T-cell (primary cell): ENCODE data around the gene OTX1. TPM values are rescaled to one million over a fixed set of nuclear protein-coding genes. Genes with fewer than 3 reads are reported as not detected.
A peak's percentile ranks its signal among the peaks of the same experiment; 100 is the strongest.

Source experiments
- ATAC-seq, 4 experiments: fragments of 200-7000 bp in 3 of 4; fragments of 150-1000 bp in 1 of 4; cut with Tn5 transposase; replicated peaks in 1 of 4; 1 replicate in 3 of 4; 2 replicates in 1 of 4; pipeline ENCODE4 v1.10.0; 2021; ENCODE audit warnings: moderate library complexity in 3 of 4, mild to moderate bottlenecking in 2 of 4, moderate number of reproducible peaks in 1 of 4
- CTCF ChIA-PET, 2 donors: fragments of 300-600 bp; sonication (Branson Sonifier 250); formaldehyde crosslinking; loops; one replicate each; lab custom pipeline; 2022; ENCODE audit warnings: antibody characterized with exemption in 2 of 2; lab: Charles Lee
- POLR2A ChIA-PET, 2 donors: fragments of 300-600 bp; sonication (Branson Sonifier 250); formaldehyde crosslinking; loops; one replicate each; lab custom pipeline; 2022; ENCODE audit warnings: antibody characterized with exemption in 2 of 2; lab: Charles Lee
- DNase-seq, 35 experiments: peaks; one replicate each; pipeline versions ENCODE4 v3.0.0 to v3.0.0-alpha.2; 2013 to 2023
- H3K27ac ChIP-seq: one replicate; pipeline ENCODE4 v1.5.1; 2013; ENCODE audit warnings: low read length
- H3K27me3 ChIP-seq, 2 experiments: replicated peaks in 1 of 2; 1 replicate in 1 of 2; 2 replicates in 1 of 2; pipeline versions ENCODE4 v1.6.1 to v1.7.0; 2013; ENCODE audit warnings: low read length in 1 of 2, mixed read lengths in 1 of 2; ENCODE audit not compliant: control insufficient read depth in 2 of 2, insufficient read depth in 2 of 2; ENCODE audit errors: extremely low read depth in 1 of 2
- H3K36me3 ChIP-seq, 2 donors: 1 replicate in 1 of 2; 2 replicates in 1 of 2; pipeline versions ENCODE4 v1.6.1 to v1.7.0; 2013; ENCODE audit warnings: low read length in 1 of 2; ENCODE audit not compliant: control insufficient read depth in 2 of 2, insufficient read depth in 1 of 2; ENCODE audit errors: extremely low read depth in 1 of 2
- H3K4me1 ChIP-seq, 2 experiments: 1 replicate in 1 of 2; 2 replicates in 1 of 2; pipeline versions ENCODE4 v1.6.1 to v1.7.0; 2013; ENCODE audit warnings: low read length in 2 of 2, mixed read lengths in 1 of 2; ENCODE audit not compliant: insufficient read depth in 2 of 2, control insufficient read depth in 1 of 2; ENCODE audit errors: extremely low read depth in 1 of 2
- H3K4me3 ChIP-seq, 2 donors: 1 replicate in 1 of 2; 2 replicates in 1 of 2; pipeline versions ENCODE4 v1.5.1 to v1.7.0; 2013; ENCODE audit warnings: mild to moderate bottlenecking in 2 of 2, low read length in 1 of 2, moderate library complexity in 1 of 2; ENCODE audit not compliant: control insufficient read depth in 1 of 2; ENCODE audit errors: extremely low read depth in 1 of 2
- H3K9me3 ChIP-seq: 2 replicates; pipeline ENCODE4 v1.7.0; 2013
- H3K27ac Mint-ChIP-seq, 2 donors: one replicate each; pipeline ENCODE4 v1.8.0; 2020 to 2021; ENCODE audit warnings: mild to moderate bottlenecking in 2 of 2, mixed read lengths in 2 of 2
- H3K27me3 Mint-ChIP-seq, 2 donors: one replicate each; pipeline ENCODE4 v1.8.0; 2021 to 2022; ENCODE audit warnings: mixed read lengths in 2 of 2
- H3K36me3 Mint-ChIP-seq: one replicate; pipeline ENCODE4 v1.8.0; 2021; ENCODE audit warnings: mixed read lengths
- H3K4me1 Mint-ChIP-seq, 3 donors: one replicate each; pipeline ENCODE4 v1.8.0; 2020 to 2022; ENCODE audit warnings: mixed read lengths in 3 of 3, mild to moderate bottlenecking in 1 of 3
- H3K4me3 Mint-ChIP-seq, 3 donors: one replicate each; pipeline ENCODE4 v1.8.0; 2020 to 2022; ENCODE audit warnings: mild to moderate bottlenecking in 3 of 3, mixed read lengths in 3 of 3, moderate library complexity in 3 of 3
- H3K9me3 Mint-ChIP-seq, 3 donors: one replicate each; pipeline ENCODE4 v1.8.0; 2020 to 2022; ENCODE audit warnings: mixed read lengths in 3 of 3
- WGBS: methylation state at CpG from one replicate; pipeline ENCODE4 v1.1.5; 2013; ENCODE audit warnings: missing lambda C conversion rate; ENCODE audit not compliant: insufficient coverage; 5-methylcytosine and 5-hydroxymethylcytosine counted together
- total RNA-seq, 35 experiments: library from RNA in 6 of 35; stranded (reverse) in 6 of 35; fragments of 120-200 nt in 1 of 35; gene quantifications; one replicate each; pipeline versions ENCODE4 v1.2.1 to v1.2.4 and lab custom pipeline; 2013 to 2026

Gene OTX1
- total RNA-seq, 5 donors from 2014 or later (not counting 1 experiment from before 2014, with no cell fraction given): not detected

DNA sequence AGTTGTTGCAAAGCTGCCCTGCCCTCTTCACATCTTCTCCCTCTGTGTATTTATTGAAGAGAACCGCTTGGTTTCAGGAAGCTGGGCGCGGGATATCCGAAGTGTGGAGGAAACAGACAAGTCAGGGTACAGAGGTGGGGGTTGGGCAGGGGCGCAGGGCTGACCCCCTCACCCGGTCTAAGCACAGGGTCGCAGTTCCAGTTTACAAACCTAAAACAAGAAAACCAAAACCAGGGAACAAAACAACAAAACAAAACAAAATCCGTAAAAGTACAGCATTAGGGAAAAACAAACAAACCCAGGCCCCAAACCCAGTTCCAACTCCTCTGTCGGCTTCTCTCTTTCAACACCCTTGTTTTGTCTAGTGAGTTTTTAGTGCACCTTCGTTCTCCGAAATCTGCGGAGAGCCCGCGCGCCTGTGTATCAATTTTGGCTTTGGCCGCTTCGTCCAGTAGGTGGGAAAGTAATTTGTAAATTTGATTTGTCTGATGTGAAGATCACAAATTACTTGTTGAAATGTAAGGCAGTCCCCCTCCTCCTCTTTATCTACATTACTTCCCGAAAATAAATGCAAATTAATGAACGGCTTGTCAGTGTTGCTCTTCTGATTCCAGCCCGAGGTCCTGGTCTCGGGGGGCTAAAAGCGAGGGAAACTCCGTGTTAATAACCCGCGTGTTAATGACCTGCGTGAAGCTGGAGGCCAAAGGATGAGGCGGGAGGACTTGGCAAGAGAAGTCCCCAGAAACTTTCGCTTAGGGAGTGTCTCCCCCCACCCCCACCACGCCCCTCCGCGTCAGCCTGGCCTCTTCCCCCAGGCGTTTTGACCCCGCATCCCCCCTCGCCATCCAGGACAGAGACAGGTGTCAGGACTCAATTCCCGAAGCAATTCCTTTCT is 6.9 kb downstream of the OTX1 start:
- peak overlapping the region; percentile 17 to 31 for H3K27ac Mint-ChIP-seq
- 11% methylated on average over 10 of the region's 35 CpGs for WGBS
- peaks cover 37 to 71% of the 10 kb centered on the region in 2 experiments for H3K27me3 ChIP-seq
- H3K9me3 Mint-ChIP-seq: no peaks in the 10 kb centered on the region
- H3K36me3 ChIP-seq: no peaks in the 10 kb centered on the region
- H3K4me1 ChIP-seq: peaks cover 18 to 59% of the 10 kb centered on the region in 2 experiments
- peaks cover 63 to 65% (median 63%) of the 10 kb centered on the region in 3 donors for H3K4me1 Mint-ChIP-seq
- ATAC-seq (no peak), DNase-seq (no peak)
- H3K4me3 ChIP-seq: peak overlapping the region in 1 of 2 donors; percentile 23
- H3K4me3 Mint-ChIP-seq: peak overlapping the region in 1 of 3 donors; percentile 84
- H3K36me3 Mint-ChIP-seq: no peaks in the 10 kb centered on the region
- H3K27me3 Mint-ChIP-seq: peaks cover 68 to 82% of the 10 kb centered on the region in 2 donors
- no peak overlapping the region for H3K27ac ChIP-seq
- CTCF ChIA-PET: no interaction called here
- no peaks in the 10 kb centered on the region for H3K9me3 ChIP-seq
- POLR2A ChIA-PET: no interaction called here

DNA sequence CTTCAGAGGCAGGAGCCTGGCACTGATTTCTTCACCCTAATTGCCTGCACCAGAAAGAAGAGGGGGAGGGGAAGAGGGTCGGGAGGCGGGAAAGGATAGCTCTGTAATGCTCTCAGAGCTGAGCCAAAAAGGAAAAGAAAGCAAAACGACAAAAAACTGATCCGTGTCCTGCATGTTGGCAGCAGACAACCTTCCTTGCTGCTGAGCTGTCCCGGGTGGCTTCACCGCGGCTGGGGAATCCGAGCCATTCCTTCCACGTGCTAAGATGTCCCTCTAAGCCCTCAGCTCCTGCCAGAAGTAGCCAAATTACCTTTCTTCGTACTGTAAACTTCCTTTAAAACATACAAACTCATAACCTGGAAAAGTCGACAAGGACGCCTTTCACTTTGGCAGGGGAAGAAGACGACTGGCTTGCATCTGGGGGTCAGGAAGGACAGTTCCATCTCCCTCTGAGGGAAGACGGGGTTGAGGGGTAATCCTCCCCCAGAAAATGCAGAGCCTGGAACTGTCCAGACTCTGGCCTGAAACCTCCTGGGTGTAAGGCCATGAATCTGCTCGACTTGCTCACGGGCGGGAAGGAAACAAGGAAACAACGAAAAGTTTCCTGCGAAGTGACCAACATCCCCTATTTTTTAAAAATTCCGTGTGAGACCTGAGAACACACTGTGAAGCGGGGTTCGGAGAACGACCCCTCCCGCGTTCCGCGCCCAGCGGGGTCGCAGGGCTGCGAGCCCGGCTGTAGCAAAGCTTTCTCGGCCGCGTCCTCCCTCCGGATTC is 7.7 kb downstream of the OTX1 start:
- peaks cover 18 to 56% of the 10 kb centered on the region in 2 experiments for H3K4me1 ChIP-seq
- Mint-ChIP-seq H3K4me3 (peak overlapping the region; percentile 1 to 84 (median 35)), H3K27me3 (peaks cover 70 to 79% of the 10 kb centered on the region in 2 donors), H3K36me3 (no peaks in the 10 kb centered on the region), H3K4me1 (peaks cover 56 to 57% (median 56%) of the 10 kb centered on the region in 3 donors), H3K27ac (no peak overlapping the region), H3K9me3 (no peaks in the 10 kb centered on the region)
- no peaks in the 10 kb centered on the region for H3K36me3 ChIP-seq
- 7% methylated on average over 31 of the region's 35 CpGs for WGBS
- ChIA-PET POLR2A (interaction anchor here in 1 of 2 donors (0.6 kb wide), 1 partner anchor 9 kb away, joined by 3 read pairs; no protein-coding TSS in a partner anchor), CTCF (no interaction called here)
- H3K27ac ChIP-seq: no peak overlapping the region
- peaks cover 38 to 62% of the 10 kb centered on the region in 2 experiments for H3K27me3 ChIP-seq
- no peaks in the 10 kb centered on the region for H3K9me3 ChIP-seq
- peak overlapping the region in 1 of 2 donors; percentile 58 for H3K4me3 ChIP-seq
- no peak for ATAC-seq
- DNase-seq: no peak

DNA sequence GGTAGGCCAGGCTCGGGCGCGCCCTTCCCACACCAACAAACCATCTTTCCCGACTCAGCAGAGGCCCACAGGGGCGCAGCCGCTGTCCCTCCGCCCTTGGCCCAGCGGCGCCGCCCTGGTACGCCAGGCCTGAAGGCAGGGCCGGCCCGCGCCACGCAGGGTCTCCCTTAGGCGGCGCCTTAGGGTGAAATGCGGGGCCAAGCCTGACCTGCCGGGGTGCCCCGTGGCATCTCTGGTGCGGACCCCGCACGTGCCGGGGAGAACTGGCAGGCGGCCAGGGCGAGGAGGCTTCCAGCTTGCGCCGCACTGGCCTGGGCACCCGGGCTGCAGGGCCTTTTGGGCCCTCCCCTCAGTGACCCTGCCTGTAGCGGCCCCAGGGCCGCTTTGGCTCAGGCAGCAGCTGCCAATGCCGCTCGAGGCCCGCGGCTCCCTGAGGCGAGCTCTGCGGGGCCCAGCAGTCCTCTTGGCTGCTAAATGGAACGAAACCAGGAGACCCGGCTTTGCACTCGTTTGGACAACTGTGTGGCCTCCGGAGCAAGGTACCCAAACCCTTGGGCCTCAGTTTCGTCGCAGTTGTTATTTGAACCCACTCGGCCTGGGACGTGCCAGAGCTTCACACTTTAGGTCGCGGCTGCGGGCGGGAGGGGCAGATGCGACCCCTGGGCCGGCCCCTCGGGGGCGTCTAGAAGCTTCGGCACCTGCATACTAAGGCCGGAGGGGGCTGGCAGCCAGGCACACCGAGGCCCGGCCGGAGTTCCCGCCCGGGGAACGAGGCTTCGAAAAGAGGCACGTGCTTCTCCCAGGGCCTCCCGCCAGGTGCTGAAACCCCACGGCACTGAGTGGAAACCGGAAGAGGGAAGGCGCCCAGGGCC is 8.5 kb downstream of the OTX1 start:
- Histone ChIP-seq H3K4me3 (peak overlapping the region in 1 of 2 donors; percentile 58), H3K4me1 (peaks cover 18 to 48% of the 10 kb centered on the region in 2 experiments), H3K36me3 (no peaks in the 10 kb centered on the region), H3K27ac (no peak overlapping the region), H3K27me3 (peaks cover 40 to 54% of the 10 kb centered on the region in 2 experiments), H3K9me3 (no peaks in the 10 kb centered on the region)
- Mint-ChIP-seq H3K27ac (no peak overlapping the region), H3K27me3 (peaks cover 73 to 80% of the 10 kb centered on the region in 2 donors), H3K36me3 (no peaks in the 10 kb centered on the region), H3K4me1 (peaks cover 47 to 51% (median 48%) of the 10 kb centered on the region in 3 donors), H3K4me3 (peak overlapping the region in 1 of 3 donors; percentile 84), H3K9me3 (no peaks in the 10 kb centered on the region)
- ATAC-seq: peak in 3 of 4 experiments; percentile 21 to 41 (median 29)
- 10% methylated on average over 65 of the region's 67 CpGs for WGBS
- CTCF ChIA-PET: no interaction called here
- POLR2A ChIA-PET: interaction anchor here in 1 of 2 donors (0.6 kb wide), 1 partner anchor 10 kb away, joined by 3 read pairs; no protein-coding TSS in a partner anchor
- peak in 1 of 35 experiments; percentile 6 for DNase-seq

DNA sequence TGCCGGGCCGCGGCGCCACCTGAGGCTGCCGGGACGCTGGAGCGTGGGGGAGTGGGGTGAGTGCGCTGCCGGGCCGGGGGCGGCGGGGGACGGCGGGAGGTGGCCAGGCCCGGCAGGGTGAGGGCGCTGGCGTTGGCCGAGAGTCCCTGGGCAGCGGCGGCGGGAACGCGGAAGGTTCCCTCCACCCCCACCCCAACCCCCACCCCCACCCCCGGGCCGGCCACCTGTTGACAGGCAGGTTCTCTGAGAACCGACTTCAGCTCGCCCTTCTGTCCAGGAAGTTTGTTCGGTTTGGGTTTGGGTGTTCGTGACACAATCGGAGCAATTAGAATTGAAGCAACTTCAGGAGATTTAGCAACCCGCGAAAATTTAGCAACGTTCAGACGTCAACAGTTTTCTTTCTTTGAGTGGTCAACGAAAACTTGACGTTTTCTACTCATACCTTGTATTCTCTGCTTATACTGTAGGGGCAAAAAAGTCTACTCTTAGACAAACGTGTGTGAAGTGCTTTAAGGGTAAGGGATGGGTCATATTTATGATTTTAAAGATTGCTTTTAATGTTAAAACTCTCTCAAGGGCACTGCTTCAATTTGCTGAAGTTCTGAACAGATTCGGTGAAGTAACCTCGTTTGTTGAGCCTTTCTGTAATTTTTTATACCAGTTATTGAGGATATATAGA is 9.3 kb downstream of the OTX1 start:
- peaks cover 69 to 76% of the 10 kb centered on the region in 2 donors for H3K27me3 Mint-ChIP-seq
- no peak overlapping the region for H3K27ac ChIP-seq
- no peaks in the 10 kb centered on the region for H3K9me3 Mint-ChIP-seq
- no peaks in the 10 kb centered on the region for H3K9me3 ChIP-seq
- DNase-seq (no peak), ATAC-seq (no peak)
- no peak overlapping the region for H3K4me3 ChIP-seq
- WGBS: 5% methylated on average over 4 of the region's 39 CpGs
- ChIA-PET POLR2A (interaction anchor here in 1 of 2 donors (0.6 kb wide), 1 partner anchor 1124 kb away, joined by 5 read pairs; no protein-coding TSS in a partner anchor), CTCF (interaction anchor here in 1 of 2 donors (0.6 kb wide), 1 partner anchor 647 kb away, joined by 5 read pairs; no protein-coding TSS in a partner anchor)
- H3K27ac Mint-ChIP-seq: peak overlapping the region in 1 of 2 donors; percentile 25
- H3K36me3 Mint-ChIP-seq: no peaks in the 10 kb centered on the region
- peaks cover 37 to 46% of the 10 kb centered on the region in 2 experiments for H3K27me3 ChIP-seq
- no peaks in the 10 kb centered on the region for H3K36me3 ChIP-seq
- H3K4me3 Mint-ChIP-seq: peak overlapping the region in 2 of 3 donors; percentile 15 to 62
- H3K4me1 Mint-ChIP-seq: peaks cover 40 to 43% (median 41%) of the 10 kb centered on the region in 3 donors
- H3K4me1 ChIP-seq: peaks cover 13 to 42% of the 10 kb centered on the region in 2 experiments

DNA sequence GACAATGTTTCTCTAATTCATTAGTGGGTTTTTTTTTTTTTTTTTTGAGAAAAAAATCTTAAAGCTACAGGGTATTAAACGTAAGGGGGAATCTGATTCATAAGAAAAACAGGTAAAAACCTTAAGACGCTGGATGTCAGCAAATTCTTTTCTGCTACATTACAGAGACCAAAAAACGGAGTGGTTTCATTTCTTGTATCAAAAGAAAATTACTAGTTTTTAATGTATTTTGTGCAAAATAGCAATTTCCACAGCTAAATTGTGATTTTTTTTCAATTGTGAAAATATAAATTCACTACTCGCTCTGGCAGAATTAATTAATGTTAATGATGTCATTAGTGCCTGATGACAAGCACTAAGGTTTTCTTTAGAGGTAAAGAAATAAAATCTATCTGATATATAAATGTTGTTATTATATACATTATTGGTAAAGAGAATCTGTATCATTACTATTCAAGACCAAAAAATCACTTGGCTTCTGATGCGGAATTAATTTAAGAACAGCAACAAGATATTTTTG is 9.9 kb downstream of the OTX1 start:
- no CpG with 5 or more reads among the region's 5 CpGs for WGBS
- H3K9me3 ChIP-seq: no peaks in the 10 kb centered on the region
- peak overlapping the region in 1 of 3 donors; percentile 62 for H3K4me3 Mint-ChIP-seq
- H3K36me3 Mint-ChIP-seq: no peaks in the 10 kb centered on the region
- H3K36me3 ChIP-seq: no peaks in the 10 kb centered on the region
- H3K4me1 Mint-ChIP-seq: peaks cover 35 to 39% (median 38%) of the 10 kb centered on the region in 3 donors
- DNase-seq: no peak
- ChIA-PET POLR2A (interaction anchor here in 1 of 2 donors (0.6 kb wide), 1 partner anchor 1125 kb away, joined by 5 read pairs; no protein-coding TSS in a partner anchor), CTCF (interaction anchor here in 1 of 2 donors (0.6 kb wide), 1 partner anchor 647 kb away, joined by 5 read pairs; no protein-coding TSS in a partner anchor)
- H3K27ac ChIP-seq: no peak overlapping the region
- peaks cover 36 to 40% of the 10 kb centered on the region in 2 experiments for H3K27me3 ChIP-seq
- H3K4me3 ChIP-seq: no peak overlapping the region
- peaks cover 65 to 71% of the 10 kb centered on the region in 2 donors for H3K27me3 Mint-ChIP-seq
- peaks cover 12 to 38% of the 10 kb centered on the region in 2 experiments for H3K4me1 ChIP-seq
- no peaks in the 10 kb centered on the region for H3K9me3 Mint-ChIP-seq
- no peak overlapping the region for H3K27ac Mint-ChIP-seq
- no peak for ATAC-seq
